GM12872 (cell line): ENCODE results near the gene SLC26A6.

Experiments used
- CTCF ChIP-seq: IDR thresholded peaks from 3 replicates; pipeline ENCODE4 v1.5.1; 2011; ENCODE audit warnings: low read depth, mild to moderate bottlenecking, low read length, moderate library complexity; ENCODE audit not compliant: insufficient read depth

Gene SLC26A6

GRCh38 chr3:48629894-48630293 is 5.4 kb downstream of the SLC26A6 start:
- no peak for TF ChIP-seq CTCF

GRCh38 chr3:48628277-48629017 is 6.8 kb downstream of the SLC26A6 start:
- TF ChIP-seq CTCF = no peak

- TF ChIP-seq CTCF = no peak
Observed at GRCh38 chr3:48625600-48625999, 9.7 kb downstream of the SLC26A6 start.

- TF ChIP-seq CTCF = no peak
Observed at GRCh38 chr3:48624767-48625166, 10.5 kb downstream of the SLC26A6 start.

- TF ChIP-seq CTCF = no peak
Observed at GRCh38 chr3:48623851-48624547, 11.3 kb downstream of the SLC26A6 start.

- TF ChIP-seq CTCF = no peak
Observed at GRCh38 chr3:48621461-48621869, 13.8 kb downstream of the SLC26A6 start, which contains the start of gene TMEM89. Gene TMEM89, minus strand, starts transcription at chr3:48621769. Its CDS starts 13 bp downstream, at chr3:48621756.

- no peak for TF ChIP-seq CTCF
Observed at GRCh38 chr3:48619541-48620524, 15.4 kb downstream of the SLC26A6 start.
